Fibroblast of the aortic adventitia (primary cell): ENCODE results near the gene CSAG2. TPM values are rescaled to one million over a fixed set of nuclear protein-coding genes. Genes with fewer than 3 reads are reported as not detected.
"Not testable (repeated sequence)": the region's sequence is repeated elsewhere in the genome, so short reads cannot be mapped to it uniquely, and the experiment has no call there.

Source experiments
- DNase-seq: peaks from one replicate; pipeline ENCODE4 v3.0.0-alpha.2; 2010; ENCODE audit warnings: low read depth
- H3K4me3 ChIP-seq: 2 replicates; pipeline ENCODE4 v1.5.1; 2011; ENCODE audit warnings: low read depth, mild to moderate bottlenecking, control low read depth, low read length, moderate library complexity
- total RNA-seq: library from RNA; depleted of rRNA; stranded (reverse); fragments of >200 nt; gene quantifications from 2 replicates; pipeline ENCODE4 v1.2.3, GENCODE V29; 2012; ENCODE audit warnings: low replicate concordance
- TF ChIP-seq, protein P1 (sequence below): IDR thresholded peaks from 2 replicates; pipeline ENCODE4 v1.5.1; 2011; ENCODE audit warnings: mild to moderate bottlenecking, low read length, control low read depth, inconsistent platforms; ENCODE audit not compliant: insufficient read depth

Gene CSAG2
- total RNA-seq, 1 donor, result not detected

GRCh38 chrX:152733261-152733975, 24.3 kb upstream of the CSAG2 start, which contains the start of the genes CSAG1 and MAGEA12:
TSS of gene CSAG1 (minus strand) at chrX:152733721. CDS start at chrX:152732460, 1,261 bp downstream.
TSS of gene MAGEA12 (plus strand) at chrX:152733757. CDS start at chrX:152736162, 2,405 bp downstream.
- DNase-seq, result no peak
- H3K4me3 ChIP-seq, result no peak within 1 kb of the TSS
- TF ChIP-seq, protein P1, sequence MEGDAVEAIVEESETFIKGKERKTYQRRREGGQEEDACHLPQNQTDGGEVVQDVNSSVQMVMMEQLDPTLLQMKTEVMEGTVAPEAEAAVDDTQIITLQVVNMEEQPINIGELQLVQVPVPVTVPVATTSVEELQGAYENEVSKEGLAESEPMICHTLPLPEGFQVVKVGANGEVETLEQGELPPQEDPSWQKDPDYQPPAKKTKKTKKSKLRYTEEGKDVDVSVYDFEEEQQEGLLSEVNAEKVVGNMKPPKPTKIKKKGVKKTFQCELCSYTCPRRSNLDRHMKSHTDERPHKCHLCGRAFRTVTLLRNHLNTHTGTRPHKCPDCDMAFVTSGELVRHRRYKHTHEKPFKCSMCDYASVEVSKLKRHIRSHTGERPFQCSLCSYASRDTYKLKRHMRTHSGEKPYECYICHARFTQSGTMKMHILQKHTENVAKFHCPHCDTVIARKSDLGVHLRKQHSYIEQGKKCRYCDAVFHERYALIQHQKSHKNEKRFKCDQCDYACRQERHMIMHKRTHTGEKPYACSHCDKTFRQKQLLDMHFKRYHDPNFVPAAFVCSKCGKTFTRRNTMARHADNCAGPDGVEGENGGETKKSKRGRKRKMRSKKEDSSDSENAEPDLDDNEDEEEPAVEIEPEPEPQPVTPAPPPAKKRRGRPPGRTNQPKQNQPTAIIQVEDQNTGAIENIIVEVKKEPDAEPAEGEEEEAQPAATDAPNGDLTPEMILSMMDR, result no peak

- no peak overlapping the region for H3K4me3 ChIP-seq
- TF ChIP-seq, protein P1, result no peak
- DNase-seq, result no peak
These were observed 16.3 kb upstream of the CSAG2 start for GRCh38 chrX:152725409-152725808.

GRCh38 chrX:152713815-152714787, 5.0 kb upstream of the CSAG2 start, which contains the start of gene MAGEA2B:
TSS of gene MAGEA2B (plus strand) at chrX:152714628. CDS start at chrX:152717107, 2,479 bp downstream.
- DNase-seq, H3K4me3 ChIP-seq: not testable (repeated sequence)

DNA sequence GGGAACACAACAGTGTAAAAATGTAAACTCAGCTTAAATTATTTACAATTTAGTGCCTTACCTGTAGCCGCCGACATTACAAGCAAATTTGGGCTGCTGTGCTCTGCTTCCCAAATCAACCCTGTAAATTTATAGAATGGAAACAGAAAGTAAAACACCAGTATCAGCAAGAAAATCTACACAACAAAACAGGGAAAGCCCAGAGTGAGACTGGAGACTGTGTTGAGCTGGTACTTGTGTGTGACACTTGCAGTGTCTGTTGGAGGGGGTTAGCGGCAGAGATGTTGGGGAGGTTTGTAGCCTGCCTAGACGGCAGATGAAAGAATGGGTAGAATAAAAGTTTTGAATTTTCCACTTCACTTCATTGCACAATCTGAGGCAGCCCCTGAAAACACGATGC, 4.1 kb upstream of the CSAG2 start:
- H3K4me3 ChIP-seq, DNase-seq: not testable (repeated sequence)

GRCh38 chrX:152706500-152706899, 2.6 kb downstream of the CSAG2 start:
- not testable (repeated sequence) for H3K4me3 ChIP-seq

GRCh38 chrX:152700390-152700789, 8.7 kb downstream of the CSAG2 start:
- not testable (repeated sequence) for H3K4me3 ChIP-seq, DNase-seq

More at GRCh38 chrX:152706500-152706899, 2.6 kb downstream of the CSAG2 start:
- not testable (repeated sequence) for DNase-seq

DNA sequence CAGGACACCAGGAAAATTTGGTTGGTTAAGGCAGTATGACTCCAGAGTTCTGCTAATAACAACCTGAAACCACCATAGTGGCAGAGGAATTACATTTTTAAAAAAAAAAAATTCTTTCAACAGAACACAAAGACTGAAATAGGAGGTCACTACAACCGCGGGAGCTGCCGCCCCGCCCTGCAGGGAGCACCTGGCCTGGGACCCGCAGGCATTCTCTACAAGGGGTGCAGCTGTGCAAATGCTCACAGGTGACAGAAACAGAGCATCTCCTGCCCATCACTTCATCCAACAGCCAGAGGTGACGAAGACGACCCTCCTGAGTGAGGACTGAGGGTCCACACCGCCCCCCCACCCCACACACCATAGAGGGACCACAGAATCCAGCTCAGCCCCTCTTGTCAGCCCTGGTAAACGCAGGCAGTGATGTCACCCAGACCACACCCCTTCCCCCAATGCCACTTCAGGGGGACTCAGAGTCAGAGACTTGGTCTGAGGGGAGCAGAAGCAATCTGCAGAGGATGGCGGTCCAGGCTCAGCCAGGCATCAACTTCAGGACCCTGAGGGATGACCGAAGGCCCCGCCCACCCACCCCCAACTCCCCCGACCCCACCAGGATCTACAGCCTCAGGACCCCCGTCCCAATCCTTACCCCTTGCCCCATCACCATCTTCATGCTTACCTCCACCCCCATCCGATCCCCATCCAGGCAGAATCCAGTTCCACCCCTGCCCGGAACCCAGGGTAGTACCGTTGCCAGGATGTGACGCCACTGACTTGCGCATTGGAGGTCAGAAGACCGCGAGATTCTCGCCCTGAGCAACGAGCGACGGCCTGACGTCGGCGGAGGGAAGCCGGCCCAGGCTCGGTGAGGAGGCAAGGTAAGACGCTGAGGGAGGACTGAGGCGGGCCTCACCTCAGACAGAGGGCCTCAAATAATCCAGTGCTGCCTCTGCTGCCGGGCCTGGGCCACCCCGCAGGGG, 10.8 kb downstream of the CSAG2 start, which contains the start of gene MAGEA3:
Gene MAGEA3, plus strand, starts transcription at position 843 of the 980 bp plus-strand sequence. CDS start 2,039 bp downstream, outside the sequence.
- not testable (repeated sequence) for DNase-seq

DNA sequence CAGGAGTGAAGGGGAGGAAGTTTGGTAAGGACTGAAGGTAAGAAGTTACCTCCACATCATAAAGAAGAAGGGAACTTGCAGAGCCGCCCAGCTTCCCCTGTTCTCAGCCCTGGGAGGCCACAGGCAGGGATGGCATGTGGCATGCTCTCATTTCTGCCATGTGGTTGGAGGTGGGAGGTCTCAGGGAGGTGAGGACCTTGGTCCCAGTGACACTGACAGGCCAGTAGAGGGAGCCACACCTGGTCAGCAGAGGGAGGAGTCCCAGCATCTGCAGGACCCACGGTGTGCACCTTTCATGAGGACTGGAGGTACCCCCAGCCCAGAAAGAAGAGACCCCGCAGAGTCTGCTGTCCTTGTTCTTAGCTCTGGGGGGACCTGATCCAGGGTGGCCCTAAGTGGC, 28.1 kb downstream of the CSAG2 start:
- not testable (repeated sequence) for H3K4me3 ChIP-seq, DNase-seq

More for the DNA sequence above, 10.8 kb downstream of the CSAG2 start, which contains the start of gene MAGEA3:
- H3K4me3 ChIP-seq, result not testable (repeated sequence)

DNA sequence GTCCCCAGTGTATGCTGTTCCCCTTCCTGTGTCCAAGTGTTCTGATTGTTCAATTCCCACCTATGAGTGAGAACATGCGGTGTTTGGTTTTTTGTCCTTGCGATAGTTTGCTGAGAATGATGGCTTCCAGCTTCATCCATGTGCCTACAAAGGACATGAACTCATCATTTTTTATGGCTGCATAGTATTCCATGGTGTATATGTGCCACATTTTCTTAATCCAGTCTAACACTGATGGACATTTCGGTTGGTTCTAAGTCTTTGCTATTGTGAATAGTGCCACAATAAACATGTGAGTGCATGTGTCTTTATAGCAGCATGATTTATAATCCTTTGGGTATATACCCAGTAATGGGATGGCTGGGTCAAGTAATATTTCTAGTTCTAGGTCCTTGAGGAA, 34.4 kb downstream of the CSAG2 start:
- not testable (repeated sequence) for H3K4me3 ChIP-seq, DNase-seq

GRCh38 chrX:152674135-152674534, 34.9 kb downstream of the CSAG2 start:
- H3K4me3 ChIP-seq, result no peak overlapping the region
- TF ChIP-seq, protein P1, result no peak
- no peak for DNase-seq
